NCI-H1694 treated with DMSO at 0.1 percent for 48 hours (cell line): ENCODE measurements around the gene ABCA7.
A peak's percentile ranks its signal among the peaks of the same experiment; 100 is the strongest.
"Not testable (repeated sequence)": the region's sequence is repeated elsewhere in the genome, so short reads cannot be mapped to it uniquely, and the experiment has no call there.

ENCODE experiments used
- DNase-seq: peaks from one replicate; lab custom pipeline; 2025; lab: John Stamatoyannopoulos, UW

ABCA7 gene

GRCh38 chr19:1016647-1017114, 23.2 kb upstream of the ABCA7 start:
- no peak for DNase-seq

DNA sequence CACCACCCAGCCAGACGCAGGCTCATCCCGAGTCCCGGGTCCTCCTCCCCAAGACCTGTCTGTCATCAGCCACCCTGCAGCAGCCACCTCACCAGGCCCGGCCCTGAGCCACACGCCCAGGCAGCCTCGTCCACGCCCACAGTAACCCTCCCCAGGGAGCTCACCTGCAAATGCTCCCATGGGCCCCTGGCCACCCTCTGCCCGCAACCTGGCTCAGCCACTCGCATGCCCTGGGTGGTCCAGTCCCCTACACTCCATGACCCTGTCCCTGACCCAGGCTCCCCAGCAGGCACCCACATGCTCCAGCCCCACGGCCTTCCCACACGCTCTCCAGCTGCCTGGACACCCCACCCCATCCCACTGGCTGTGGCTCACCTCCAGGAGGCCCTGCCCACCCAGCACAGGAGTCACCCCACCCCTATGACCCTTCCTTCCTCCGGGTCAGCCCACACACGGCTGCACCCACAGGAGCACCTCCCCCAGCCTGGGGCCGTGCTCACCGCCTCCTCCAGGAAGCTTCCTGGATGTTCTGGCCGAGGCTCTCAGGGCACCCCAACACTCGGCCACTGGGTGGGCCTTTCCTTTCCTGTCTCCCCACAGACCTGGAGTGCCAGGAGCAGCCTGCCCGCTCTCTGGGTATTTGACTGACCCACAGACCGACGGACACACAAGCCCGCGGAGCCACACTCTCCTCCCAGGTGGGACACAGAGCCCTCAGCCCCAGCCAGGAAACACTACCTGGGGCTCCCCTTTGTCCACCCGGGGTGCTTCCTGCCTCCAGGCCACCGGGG, 22.6 kb upstream of the ABCA7 start:
- no peak for DNase-seq

- DNase-seq: no peak
These were observed 22.0 kb upstream of the ABCA7 start for GRCh38 chr19:1017906-1018305.

- no peak for DNase-seq
These were observed 21.5 kb upstream of the ABCA7 start for GRCh38 chr19:1018393-1018792.

- no peak for DNase-seq
These were observed 20.8 kb upstream of the ABCA7 start for GRCh38 chr19:1018932-1019615.

DNA sequence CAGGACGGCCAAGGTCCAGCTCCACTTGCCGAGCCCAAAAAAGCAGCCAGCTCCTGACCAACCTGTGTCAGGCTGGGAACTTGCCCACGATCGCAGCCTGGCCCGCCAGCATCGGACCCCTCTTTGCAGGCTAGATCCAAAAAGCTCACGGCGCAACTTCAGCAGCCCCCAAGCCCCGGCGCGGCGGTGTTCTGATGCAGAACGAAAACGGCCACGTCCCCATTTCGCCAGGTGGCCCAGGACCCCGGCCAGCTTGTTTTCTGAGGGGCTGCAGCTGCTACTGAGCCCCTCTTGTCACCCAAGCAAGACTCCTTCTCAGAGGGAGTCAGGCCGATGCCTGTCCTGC, 20.3 kb upstream of the ABCA7 start:
- no peak for DNase-seq

DNA sequence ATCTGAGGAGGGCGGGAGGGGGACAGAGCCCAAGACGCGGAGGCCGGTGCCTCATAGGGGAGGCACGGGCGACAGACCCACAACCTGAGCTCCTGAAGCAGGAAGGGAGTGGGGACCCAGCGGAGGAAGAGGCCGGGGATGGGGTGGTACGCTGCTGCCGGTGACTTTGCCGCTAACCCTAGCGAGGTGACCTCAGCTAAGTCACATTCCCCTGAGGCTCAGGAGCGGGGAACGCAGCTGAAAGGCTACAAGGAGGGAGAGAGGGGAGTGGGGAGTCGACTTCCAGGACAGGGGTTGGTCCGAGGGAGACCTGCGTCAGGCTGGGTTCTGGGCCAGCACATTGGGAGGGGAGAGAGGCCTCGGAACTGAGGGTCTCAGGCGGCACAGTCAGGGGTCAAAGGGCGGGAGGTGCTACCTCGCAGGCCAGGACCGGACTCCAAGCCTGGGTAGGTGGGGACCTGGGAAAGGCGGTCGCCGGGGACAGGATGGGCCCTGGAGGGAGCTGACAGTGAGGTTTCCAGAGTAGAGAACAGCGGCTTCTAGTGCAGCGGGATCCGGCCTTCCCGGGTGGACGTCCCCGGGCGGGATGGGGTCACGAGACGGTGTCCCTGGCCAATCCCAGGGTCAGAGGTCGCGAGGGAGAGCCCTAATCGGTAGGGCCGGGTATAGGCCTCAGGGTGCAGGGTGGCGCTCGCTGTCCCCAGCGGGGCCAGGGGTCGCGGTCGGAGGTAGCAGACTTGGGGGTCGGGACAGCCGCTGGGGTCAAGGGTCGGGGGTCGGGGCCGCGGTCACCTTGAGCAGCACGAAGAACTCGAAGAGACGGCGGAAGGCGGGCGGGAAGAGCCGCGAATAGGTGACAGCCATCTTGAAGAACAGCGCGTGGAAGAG, 19.7 kb upstream of the ABCA7 start:
- no peak for DNase-seq

DNA sequence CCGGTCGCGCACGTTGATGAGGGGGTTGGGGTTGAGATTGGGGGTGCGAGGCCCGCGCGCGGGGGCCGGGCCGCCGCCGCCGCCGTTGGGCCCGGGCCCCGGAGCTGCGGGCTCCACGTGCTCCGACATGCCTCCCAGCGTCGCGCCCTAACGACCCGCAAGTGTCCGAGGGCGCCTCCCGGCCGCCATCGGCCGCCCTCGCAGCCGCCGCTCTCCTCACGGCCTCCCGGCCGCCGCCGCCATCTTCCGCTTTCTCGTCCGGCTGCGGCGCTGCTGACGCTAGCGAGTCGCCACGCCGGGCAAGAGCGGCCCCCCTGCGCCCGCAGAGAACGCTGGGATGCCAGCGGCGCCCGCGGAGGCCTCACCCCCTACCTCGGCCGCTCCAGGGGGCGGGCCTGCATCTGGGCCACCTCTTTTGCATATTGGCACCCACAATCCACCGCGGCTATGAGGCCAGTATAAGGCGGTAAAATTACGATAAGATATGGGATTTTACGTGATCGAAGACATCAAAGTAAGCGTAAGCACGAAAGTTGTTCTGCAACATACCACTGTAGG, 19.0 kb upstream of the ABCA7 start, which contains the start of gene TMEM259:
TMEM259 (minus strand) TSS at position 256 of the 558 bp plus-strand sequence; CDS start at position 129, 127 bp downstream.
- peak; percentile 96 for DNase-seq

- DNase-seq: not testable (repeated sequence)
These were observed 16.1 kb upstream of the ABCA7 start for GRCh38 chr19:1023883-1024188.

- DNase-seq: not testable (repeated sequence)
These were observed 14.8 kb upstream of the ABCA7 start for GRCh38 chr19:1025080-1025479.

DNA sequence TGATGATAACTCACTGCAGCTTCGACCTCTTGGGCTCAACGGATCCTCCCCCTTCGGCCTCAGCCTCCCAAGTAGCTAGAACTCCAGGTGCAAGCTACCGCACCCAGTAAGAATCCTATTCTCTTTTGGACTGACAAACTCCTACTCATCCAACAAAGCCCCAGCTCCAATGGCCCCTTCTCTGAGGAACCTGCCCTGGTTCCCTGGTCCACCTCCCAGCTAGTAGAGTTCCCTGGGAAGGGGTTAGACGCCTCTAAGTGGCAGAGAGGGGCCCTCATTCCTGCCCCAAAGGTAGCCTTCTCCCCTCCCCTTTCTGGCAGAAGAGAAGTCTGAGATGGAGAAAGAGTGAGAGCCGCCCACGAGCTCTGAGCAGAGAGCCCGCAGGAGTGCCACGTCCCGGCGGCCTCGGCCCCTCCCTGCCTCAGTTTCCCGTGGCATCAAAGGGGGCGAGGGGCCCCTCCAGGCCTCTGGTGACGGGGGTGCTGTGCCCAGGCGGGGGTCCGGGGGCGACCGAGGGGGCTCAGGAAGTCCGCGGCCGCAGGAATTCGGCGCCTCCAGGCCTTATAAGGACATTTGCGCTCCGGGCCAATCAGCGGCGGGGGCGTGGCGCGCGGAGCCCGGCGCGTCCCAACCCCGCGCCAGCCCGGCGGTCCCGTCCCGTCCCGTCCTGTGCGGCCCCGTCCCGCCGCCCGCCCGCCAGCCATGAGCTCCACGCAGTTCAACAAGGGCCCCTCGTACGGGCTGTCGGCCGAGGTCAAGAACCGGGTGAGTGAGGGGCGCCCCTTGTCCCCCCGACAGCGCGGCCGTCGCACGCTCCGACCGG, 13.7 kb upstream of the ABCA7 start, which contains the start of gene CNN2:
CNN2 (plus strand) TSS at position 649 of the 823 bp plus-strand sequence; CDS start at position 703, 54 bp downstream.
- DNase-seq: no peak

- DNase-seq: no peak
These were observed 12.9 kb upstream of the ABCA7 start for GRCh38 chr19:1026783-1027649.

GRCh38 chr19:1027650-1028061, 12.3 kb upstream of the ABCA7 start:
- no peak for DNase-seq

DNA sequence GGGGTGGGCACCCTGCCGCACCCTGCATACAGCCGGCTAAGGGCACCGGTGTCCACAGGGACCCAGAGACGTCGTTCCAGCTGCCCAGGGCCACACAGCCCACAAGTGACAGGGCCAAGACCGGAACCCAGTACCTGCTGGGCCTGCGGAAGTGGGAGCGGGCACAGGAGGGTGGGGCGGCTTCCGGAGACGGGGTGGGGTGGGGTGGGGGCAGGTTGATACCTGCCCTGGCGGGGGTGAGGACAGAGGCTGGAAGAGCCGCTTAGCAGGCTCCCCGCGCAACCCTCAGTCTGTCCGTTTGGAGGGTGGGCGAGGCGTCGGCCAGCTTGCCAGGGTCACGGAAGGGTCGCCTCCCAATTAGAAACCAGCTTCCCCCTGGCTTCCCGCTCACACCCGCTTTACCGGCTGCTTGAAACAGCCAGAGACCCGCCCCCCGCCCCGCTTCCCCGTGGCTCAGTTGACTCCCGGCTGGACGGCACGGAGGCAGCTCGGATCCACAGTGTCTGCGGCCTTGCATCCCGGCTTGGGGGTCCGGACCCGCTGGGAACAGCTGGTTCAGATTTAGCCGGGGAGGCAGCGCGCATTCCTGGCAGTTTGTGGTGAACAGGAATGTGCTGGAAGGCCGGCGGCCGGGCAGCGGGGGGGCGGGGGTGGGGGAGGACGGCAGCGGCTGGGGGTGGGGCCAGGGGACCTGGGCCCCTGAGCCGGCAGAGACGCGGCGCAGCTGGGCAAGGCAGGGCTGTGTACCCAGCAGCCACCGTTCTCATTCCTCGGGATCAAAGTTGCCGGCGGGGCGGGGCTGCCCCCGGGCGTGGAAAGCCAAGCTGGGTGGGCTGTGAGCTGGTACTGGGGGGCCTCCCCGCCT, 11.6 kb upstream of the ABCA7 start:
- no peak for DNase-seq

- no peak for DNase-seq
These were observed 7.5 kb upstream of the ABCA7 start for GRCh38 chr19:1032264-1032867.

DNA sequence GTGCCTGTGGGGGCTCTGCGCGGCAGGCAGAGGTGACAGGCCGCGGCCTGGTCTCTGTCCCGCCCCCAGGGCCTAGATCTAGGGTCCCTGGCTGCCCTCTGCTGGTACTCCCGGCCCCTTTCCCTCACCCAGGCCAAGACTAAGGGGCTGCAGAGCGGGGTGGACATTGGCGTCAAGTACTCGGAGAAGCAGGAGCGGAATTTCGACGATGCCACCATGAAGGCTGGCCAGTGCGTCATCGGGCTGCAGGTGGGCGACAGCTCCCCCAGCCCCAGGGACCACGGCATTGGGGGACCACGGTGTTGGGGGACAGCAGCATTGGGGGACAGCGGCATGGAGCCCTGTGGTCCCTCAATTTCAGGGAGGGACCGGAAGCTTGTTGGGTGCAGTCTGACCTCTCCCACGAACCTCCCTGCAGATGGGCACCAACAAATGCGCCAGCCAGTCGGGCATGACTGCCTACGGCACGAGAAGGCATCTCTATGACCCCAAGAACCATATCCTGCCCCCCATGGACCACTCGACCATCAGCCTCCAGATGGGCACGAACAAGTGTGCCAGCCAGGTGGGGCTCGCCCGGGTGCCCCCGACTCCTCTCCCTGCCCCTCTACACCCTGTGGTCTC, 3.8 kb upstream of the ABCA7 start:
- DNase-seq: no peak

GRCh38 chr19:1037621-1038064, 2.3 kb upstream of the ABCA7 start:
- no peak for DNase-seq

- DNase-seq: no peak
These were observed 795 bp upstream of the ABCA7 start for GRCh38 chr19:1038978-1039645.
